KMS-11 (cell line): ENCODE measurements around the gene CBL.
"Not testable (repeated sequence)": the region's sequence is repeated elsewhere in the genome, so short reads cannot be mapped to it uniquely, and the experiment has no call there.

Experiments
- H2AFZ ChIP-seq: fragments of 200-600 bp; sonication (generic); 2 replicates; pipeline ENCODE4 v1.6.1; 2016; ENCODE audit warnings: antibody characterized with exemption, mixed run types, low read depth
- H3K27ac ChIP-seq: fragments of 200-600 bp; sonication (generic); 2 replicates; pipeline ENCODE4 v1.6.1; 2016; ENCODE audit warnings: mild to moderate bottlenecking, mixed run types
- H3K27me3 ChIP-seq: fragments of 200-600 bp; sonication (generic); 2 replicates; pipeline ENCODE4 v1.6.1; 2017; ENCODE audit warnings: mild to moderate bottlenecking, low read depth, mixed run types, moderate library complexity; ENCODE audit not compliant: insufficient read depth
- H3K36me3 ChIP-seq: fragments of 200-600 bp; sonication (generic); 2 replicates; pipeline ENCODE4 v1.6.1; 2017; ENCODE audit warnings: mild to moderate bottlenecking, mixed run types; ENCODE audit not compliant: insufficient read depth
- H3K4me1 ChIP-seq: fragments of 200-600 bp; sonication (generic); 2 replicates; pipeline ENCODE4 v1.6.1; 2016; ENCODE audit warnings: mild to moderate bottlenecking, low read depth, mixed run types; ENCODE audit not compliant: poor library complexity, severe bottlenecking
- H3K4me2 ChIP-seq: fragments of 200-600 bp; sonication (generic); 2 replicates; pipeline ENCODE4 v1.7.0; 2016; ENCODE audit warnings: mild to moderate bottlenecking, mixed run types
- H3K4me3 ChIP-seq: fragments of 200-600 bp; sonication (generic); IDR thresholded peaks from 2 replicates; pipeline ENCODE4 v1.6.1; 2017; ENCODE audit warnings: low read depth, low read length, mixed read lengths; ENCODE audit not compliant: insufficient read depth
- H3K79me2 ChIP-seq: fragments of 200-600 bp; sonication (generic); 2 replicates; pipeline ENCODE4 v1.6.1; 2016; ENCODE audit warnings: low read depth, mixed run types; ENCODE audit not compliant: insufficient read depth
- H3K9ac ChIP-seq: fragments of 200-600 bp; sonication (generic); 2 replicates; pipeline ENCODE4 v1.6.1; 2016; ENCODE audit warnings: mild to moderate bottlenecking, mixed run types
- H4K20me1 ChIP-seq: fragments of 200-600 bp; sonication (generic); 2 replicates; pipeline ENCODE4 v1.6.1; 2016; ENCODE audit warnings: mild to moderate bottlenecking, mixed run types; ENCODE audit not compliant: insufficient read depth
- CTCF ChIP-seq: fragments of 200-600 bp; sonication (generic); conservative IDR thresholded peaks from 2 replicates; pipeline ENCODE4 v1.6.1; 2017; ENCODE audit warnings: low read depth, mild to moderate bottlenecking, antibody characterized with exemption, low read length, moderate library complexity, mixed read lengths

CBL gene

GRCh38 chr11:119160151-119160550, 46.0 kb upstream of the CBL start:
- no peak for TF ChIP-seq CTCF
- no peaks in the 10 kb centered on the region for H3K36me3 ChIP-seq
- no peaks in the 10 kb centered on the region for H4K20me1 ChIP-seq
- H3K27me3 ChIP-seq, result peaks cover 5% of the 10 kb centered on the region; the same call in 1 of the 2 replicates
- no peak overlapping the region for H2AFZ ChIP-seq
- H3K27ac ChIP-seq, result no peak overlapping the region
- H3K4me3 ChIP-seq, result no peak overlapping the region
- no peak overlapping the region for H3K9ac ChIP-seq
- no peak overlapping the region for H3K4me2 ChIP-seq
- no peaks in the 10 kb centered on the region for H3K79me2 ChIP-seq
- no peaks in the 10 kb centered on the region for H3K4me1 ChIP-seq

- no peak overlapping the region for H3K27ac ChIP-seq
- no peaks in the 10 kb centered on the region for H3K79me2 ChIP-seq
- H2AFZ ChIP-seq, result no peak overlapping the region
- H3K4me2 ChIP-seq, result no peak overlapping the region
- H3K4me3 ChIP-seq, result no peak overlapping the region
- no peaks in the 10 kb centered on the region for H3K4me1 ChIP-seq
- no peaks in the 10 kb centered on the region; the same call in 1 of the 2 replicates for H3K27me3 ChIP-seq
- H3K36me3 ChIP-seq, result no peaks in the 10 kb centered on the region
- no peak for TF ChIP-seq CTCF
- no peak overlapping the region for H3K9ac ChIP-seq
- no peaks in the 10 kb centered on the region for H4K20me1 ChIP-seq
Measured at GRCh38 chr11:119161871-119162270, 44.3 kb upstream of the CBL start.

- Histone ChIP-seq H3K4me1 (no peaks in the 10 kb centered on the region), H3K27me3 (no peaks in the 10 kb centered on the region), H3K79me2 (no peaks in the 10 kb centered on the region), H3K4me2 (no peak overlapping the region), H3K27ac (no peak overlapping the region), H2AFZ (no peak overlapping the region), H3K4me3 (no peak overlapping the region), H4K20me1 (no peaks in the 10 kb centered on the region), H3K9ac (no peak overlapping the region), H3K36me3 (no peaks in the 10 kb centered on the region)
- TF ChIP-seq CTCF, result no peak
Measured at GRCh38 chr11:119166368-119167076, 39.6 kb upstream of the CBL start.

- not testable (repeated sequence) for H3K79me2 ChIP-seq, H3K4me1 ChIP-seq, H3K27ac ChIP-seq, H3K36me3 ChIP-seq, H3K9ac ChIP-seq, H3K4me3 ChIP-seq, H3K27me3 ChIP-seq, H2AFZ ChIP-seq, H4K20me1 ChIP-seq, H3K4me2 ChIP-seq
Measured at GRCh38 chr11:119167077-119167458, 39.1 kb upstream of the CBL start.

GRCh38 chr11:119167933-119168332, 38.2 kb upstream of the CBL start:
- Histone ChIP-seq H3K9ac (no peak overlapping the region), H3K4me1 (no peaks in the 10 kb centered on the region), H3K4me3 (no peak overlapping the region), H4K20me1 (no peaks in the 10 kb centered on the region), H3K27ac (no peak overlapping the region), H3K27me3 (no peaks in the 10 kb centered on the region), H3K4me2 (no peak overlapping the region), H3K79me2 (no peaks in the 10 kb centered on the region), H2AFZ (no peak overlapping the region), H3K36me3 (no peaks in the 10 kb centered on the region)
- no peak for TF ChIP-seq CTCF
